ENCODE data around the gene INPP5D.
"Not testable (repeated sequence)": the region's sequence is repeated elsewhere in the genome, so short reads cannot be mapped to it uniquely, and the experiment has no call there.

GRCh38 chr2:233191016-233191415 is 130.9 kb downstream of the INPP5D start:
- not testable (repeated sequence) for TF ChIP-seq POLR2AphosphoS5 (IDR thresholded peaks at IDR 0.05; ENCODE audit: low read depth, low read length); POLR2A (IDR thresholded peaks at IDR 0.05; ENCODE audit: low read depth, low read length); TAF1 (IDR thresholded peaks at IDR 0.05; ENCODE audit: borderline replicate concordance, low read depth, low read length)
